GM19452 (cell line): ENCODE measurements around the gene PLK3.
A peak's percentile ranks its signal among the peaks of the same experiment; 100 is the strongest.
"Not testable (repeated sequence)": the region's sequence is repeated elsewhere in the genome, so short reads cannot be mapped to it uniquely, and the experiment has no call there.

Experiments used
- ATAC-seq: cut with Tn5 transposase; IDR thresholded peaks from one replicate; pipeline ENCODE4 v1.9.1; 2021; ENCODE audit not compliant: unreplicated experiment

Gene PLK3

DNA sequence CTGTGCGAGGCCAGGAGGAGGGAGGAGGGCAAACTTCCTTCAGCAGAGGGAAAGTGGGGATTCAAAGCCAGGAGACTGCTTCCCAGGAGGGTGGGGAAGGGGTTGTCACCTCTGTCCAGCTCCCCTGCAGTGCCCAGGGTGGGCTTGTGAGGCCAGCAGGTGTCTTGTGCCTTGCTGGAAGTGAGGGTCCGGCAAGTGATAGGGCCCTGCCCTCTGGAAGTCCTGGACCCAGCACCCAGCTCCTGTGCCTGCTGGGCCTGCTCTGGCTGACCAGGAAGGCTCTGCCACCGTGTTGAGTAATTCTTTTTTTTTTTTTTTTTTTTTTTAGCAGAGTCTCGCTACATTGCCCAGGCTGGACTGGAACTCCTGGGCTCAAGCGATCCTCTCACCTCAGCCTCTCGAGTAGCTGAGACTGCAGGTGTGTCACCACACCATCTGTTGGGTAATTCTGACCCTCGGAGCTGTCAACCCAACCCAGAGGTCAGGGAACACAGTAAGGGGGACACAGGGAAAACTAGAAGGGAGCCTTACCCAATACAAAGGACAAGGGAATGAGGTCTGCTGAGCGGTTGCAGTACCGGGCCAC is 13.2 kb upstream of the PLK3 start:
- no peak for ATAC-seq

GRCh38 chr1:44787506-44787905 is 12.7 kb upstream of the PLK3 start:
- ATAC-seq = no peak

- ATAC-seq = no peak
Observed at GRCh38 chr1:44788120-44788860, 11.9 kb upstream of the PLK3 start, which contains the start of gene BEST4. Gene BEST4 (minus strand): TSS chr1:44788170. CDS start chr1:44787705, 465 bp downstream.

DNA sequence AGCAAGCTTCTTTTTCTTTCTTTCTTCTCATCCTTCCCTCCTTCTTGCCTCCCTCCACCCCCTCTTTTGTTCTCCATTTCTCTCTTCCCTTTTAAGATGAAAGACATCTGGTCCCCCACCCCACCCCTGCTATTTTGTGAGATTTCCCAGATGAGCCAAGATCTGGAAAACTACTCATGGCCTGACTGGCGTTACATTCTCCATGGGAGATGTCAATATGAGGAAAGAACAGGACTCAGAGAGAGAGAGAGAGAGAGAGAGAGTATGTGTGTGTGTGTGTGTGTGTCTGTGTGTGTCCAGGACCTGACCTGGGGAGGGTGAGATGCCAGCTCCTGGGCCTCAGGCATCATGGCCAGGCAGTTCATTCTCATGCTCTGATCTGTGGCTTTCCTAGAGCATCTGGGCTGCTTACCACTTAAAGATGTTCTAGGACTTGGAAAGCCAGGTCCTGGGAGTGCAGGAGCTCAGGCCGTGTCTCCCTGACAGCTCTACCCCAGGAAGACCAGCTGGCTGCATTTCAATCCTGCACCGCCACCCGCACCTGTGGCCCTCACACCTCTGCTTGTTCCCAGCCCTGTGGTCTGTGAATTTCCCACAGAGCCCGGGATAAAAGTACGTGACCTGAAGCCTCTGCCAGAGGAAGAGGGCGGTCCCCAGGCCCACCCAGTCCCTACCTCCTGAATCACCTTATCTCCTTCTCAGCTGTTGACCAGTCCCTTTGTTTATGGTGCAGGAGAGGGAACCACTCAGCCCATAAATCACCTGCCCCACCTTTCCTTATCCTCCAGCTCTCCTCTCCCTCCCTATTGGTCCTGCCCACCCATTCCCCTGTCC is 9.0 kb upstream of the PLK3 start:
- no peak for ATAC-seq

DNA sequence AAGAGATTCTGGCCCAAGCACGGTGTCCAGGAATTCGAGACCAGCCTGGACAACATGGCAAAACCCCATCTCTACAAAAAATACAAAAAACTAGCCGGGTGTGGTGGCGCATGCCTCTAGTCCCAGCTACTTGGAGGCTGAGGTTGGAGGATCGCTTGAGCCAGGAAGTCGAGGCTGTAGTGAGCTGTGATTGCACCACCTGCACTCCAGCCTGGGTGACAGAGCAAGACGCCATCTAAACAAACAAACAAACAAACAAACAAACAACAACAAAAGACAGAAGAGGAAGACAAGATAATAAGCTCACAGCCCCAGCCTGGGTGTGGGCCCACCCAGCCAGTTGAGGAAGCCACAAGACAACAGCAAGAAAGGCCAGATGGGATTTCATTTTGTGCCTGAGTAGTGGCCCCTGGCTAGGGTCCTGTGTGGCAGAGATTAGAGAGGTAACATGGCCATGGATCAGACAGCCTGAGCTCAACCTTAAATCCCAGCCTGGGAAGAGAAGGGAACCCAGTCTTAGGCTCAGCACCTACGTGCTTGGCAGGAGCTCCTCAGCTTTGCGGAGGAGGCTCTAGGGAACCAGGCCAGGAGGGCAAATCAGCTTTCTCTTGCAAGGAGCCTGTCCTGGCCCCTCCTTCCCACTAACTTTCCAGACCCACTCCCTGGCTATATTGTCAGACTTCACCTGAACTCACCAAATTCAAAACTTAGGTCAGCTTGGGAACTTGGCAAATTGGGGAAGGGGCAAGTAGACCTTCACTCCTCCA is 7.3 kb upstream of the PLK3 start:
- ATAC-seq = no peak

GRCh38 chr1:44797886-44798285 is 2.3 kb upstream of the PLK3 start:
- not testable (repeated sequence) for ATAC-seq

GRCh38 chr1:44798481-44799365 is 1.5 kb upstream of the PLK3 start:
- no peak for ATAC-seq

- ATAC-seq = no peak
Observed at GRCh38 chr1:44801491-44802305, 1.5 kb downstream of the PLK3 start.

GRCh38 chr1:44802306-44803061 is 2.3 kb downstream of the PLK3 start:
- no peak for ATAC-seq

GRCh38 chr1:44803062-44803311 is 2.8 kb downstream of the PLK3 start:
- ATAC-seq = no peak

DNA sequence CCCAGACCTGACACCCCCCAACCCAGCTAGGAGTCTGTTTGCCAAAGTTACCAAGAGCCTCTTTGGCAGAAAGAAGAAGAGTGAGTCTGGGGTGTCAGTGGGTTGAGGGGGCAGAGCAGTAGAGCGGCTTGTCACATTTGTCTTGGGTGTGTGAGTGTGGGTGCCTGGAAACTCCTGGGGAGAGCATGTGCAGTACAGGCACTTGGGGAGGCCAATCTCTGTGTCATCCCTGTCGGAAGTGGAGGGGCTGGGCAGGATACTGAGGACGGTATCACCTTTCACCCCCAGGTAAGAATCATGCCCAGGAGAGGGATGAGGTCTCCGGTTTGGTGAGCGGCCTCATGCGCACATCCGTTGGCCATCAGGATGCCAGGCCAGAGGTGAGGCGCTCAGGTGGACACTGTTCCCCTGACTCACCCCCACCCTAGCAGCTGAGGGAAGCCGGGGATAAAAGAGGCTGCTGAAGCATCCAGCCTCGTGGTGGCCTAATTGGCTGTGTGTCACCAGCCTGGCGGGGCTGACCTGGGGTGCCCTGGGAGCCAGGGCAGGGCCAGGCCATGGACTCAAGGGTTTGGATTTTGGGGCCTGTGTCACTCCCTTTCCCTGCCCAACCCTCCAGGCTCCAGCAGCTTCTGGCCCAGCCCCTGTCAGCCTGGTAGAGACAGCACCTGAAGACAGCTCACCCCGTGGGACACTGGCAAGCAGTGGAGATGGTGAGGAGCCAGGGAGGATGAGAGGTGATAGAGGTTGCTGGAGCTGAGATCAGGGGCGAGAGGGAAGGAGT is 3.3 kb downstream of the PLK3 start:
- ATAC-seq = no peak

DNA sequence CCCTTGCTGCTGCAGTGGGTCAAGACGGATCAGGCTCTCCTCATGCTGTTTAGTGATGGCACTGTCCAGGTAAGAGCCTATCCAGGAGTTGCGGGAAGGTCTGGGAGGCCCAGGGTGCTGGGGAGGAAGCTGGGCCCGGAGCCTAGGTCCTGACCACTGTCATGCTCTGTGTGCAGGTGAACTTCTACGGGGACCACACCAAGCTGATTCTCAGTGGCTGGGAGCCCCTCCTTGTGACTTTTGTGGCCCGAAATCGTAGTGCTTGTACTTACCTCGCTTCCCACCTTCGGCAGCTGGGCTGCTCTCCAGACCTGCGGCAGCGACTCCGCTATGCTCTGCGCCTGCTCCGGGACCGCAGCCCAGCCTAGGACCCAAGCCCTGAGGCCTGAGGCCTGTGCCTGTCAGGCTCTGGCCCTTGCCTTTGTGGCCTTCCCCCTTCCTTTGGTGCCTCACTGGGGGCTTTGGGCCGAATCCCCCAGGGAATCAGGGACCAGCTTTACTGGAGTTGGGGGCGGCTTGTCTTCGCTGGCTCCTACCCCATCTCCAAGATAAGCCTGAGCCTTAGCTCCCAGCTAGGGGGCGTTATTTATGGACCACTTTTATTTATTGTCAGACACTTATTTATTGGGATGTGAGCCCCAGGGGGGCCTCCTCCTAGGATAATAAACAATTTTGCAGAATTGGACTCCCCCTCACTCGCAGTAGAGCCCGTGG is 5.3 kb downstream of the PLK3 start:
- no peak for ATAC-seq

- ATAC-seq = no peak
Observed at GRCh38 chr1:44806025-44806703, 6.0 kb downstream of the PLK3 start.

DNA sequence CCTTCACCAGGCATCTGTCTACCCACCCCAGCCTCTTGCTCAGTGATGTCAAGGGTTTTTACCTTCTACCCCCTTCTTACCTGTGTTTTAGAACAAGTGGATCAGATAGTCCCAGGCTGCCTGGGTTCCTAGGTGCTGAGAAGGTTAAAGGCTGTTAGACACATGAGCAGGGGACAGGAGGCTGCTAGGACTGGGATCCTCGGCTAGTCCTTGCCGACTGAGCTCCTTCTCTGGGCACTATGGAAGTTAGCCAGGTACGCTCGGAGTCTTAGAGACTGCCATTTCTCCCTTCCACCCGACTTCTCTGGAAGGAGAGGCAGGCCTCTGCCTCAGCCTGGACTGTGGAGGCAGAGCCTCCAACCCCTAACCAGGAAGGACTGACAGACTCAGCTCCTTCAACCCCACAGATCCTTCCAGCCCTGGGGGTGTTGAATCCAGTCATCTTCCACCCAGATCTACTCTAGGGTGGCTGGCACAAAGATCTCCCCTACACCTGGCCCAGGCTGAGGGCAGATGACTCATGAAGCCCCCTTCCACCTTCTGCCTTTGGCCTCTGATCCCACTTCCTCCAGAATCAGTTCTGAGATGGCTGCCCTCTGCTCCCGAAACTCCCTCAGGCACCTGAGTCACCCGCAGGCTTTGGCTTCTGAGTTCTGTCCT is 6.7 kb downstream of the PLK3 start, which contains the start of gene DYNLT4:
DYNLT4 (minus strand) TSS at position 648 of the 660 bp plus-strand sequence. CDS start 683 bp downstream, outside the sequence.
- ATAC-seq = no peak

DNA sequence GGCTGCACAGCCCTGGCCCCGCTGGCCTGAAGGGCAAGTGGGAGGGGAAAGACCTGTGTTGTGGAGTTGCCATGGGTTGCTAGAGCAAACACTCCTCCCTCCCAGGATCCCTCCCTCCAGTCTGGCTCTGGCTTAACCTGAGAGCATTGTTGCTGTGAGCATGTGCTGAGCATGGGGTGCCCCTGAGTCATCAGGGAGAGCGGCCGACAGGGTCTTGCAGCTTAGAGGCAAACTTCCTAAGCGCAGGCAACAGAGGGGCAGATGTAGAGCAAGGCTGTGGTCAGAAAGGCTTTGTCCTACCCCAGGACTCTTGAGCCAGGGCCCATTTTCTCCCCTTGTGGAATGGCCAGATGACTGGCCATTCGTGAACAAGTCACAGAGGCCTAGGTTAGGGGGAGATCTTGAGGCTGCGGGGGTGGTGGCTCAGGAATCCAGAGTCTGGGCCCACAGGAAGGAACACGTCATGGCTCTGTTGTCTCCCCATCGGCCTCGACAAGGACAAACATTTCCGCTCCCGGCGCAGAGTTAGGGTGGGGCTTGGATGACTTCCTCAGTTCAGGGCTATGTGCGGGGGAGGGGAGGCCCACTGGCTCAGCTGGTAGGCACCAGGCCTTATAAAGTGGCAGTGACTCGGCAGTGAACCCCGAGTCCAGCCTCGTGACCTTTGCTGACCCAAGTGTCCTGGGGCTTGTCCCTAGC is 7.3 kb downstream of the PLK3 start:
- ATAC-seq = peak; percentile 38
